Transverse colon (tissue), 4 donors: ENCODE data around the gene SMYD3.

Experiments
- CTCF ChIP-seq, 5 experiments: fragments of 200-600 bp in 3 of 5; fragments of 450-650 bp in 2 of 5; sonication (generic) in 3 of 5; IDR thresholded peaks; 1 replicate in 2 of 5; 2 replicates in 3 of 5; pipeline ENCODE4 v1.5.1; 2016 to 2017; ENCODE audit warnings: antibody characterized with exemption in 5 of 5, inconsistent platforms in 3 of 5, mild to moderate bottlenecking in 2 of 5, moderate library complexity in 1 of 5
- POLR2A ChIP-seq: fragments of 450-650 bp; IDR thresholded peaks from one replicate; pipeline ENCODE4 v1.6.1; 2016; ENCODE audit warnings: antibody characterized with exemption, mild to moderate bottlenecking, moderate library complexity
- POLR2AphosphoS5 ChIP-seq, 3 donors: sonication (generic); formaldehyde crosslinking; IDR thresholded peaks; one replicate each; pipeline ENCODE4 v1.6.1; 2016; ENCODE audit warnings: antibody characterized with exemption in 3 of 3

- TF ChIP-seq CTCF (IDR thresholded peaks at IDR 0.05) = no peak
- no peak for TF ChIP-seq POLR2A
- TF ChIP-seq POLR2AphosphoS5 (IDR thresholded peaks at IDR 0.05) = no peak
These were observed 716.6 kb downstream of the SMYD3 start for GRCh38 chr1:245790441-245790840.
